Measurements from ENCODE around the gene CTXN2.

CTXN2 gene

DNA sequence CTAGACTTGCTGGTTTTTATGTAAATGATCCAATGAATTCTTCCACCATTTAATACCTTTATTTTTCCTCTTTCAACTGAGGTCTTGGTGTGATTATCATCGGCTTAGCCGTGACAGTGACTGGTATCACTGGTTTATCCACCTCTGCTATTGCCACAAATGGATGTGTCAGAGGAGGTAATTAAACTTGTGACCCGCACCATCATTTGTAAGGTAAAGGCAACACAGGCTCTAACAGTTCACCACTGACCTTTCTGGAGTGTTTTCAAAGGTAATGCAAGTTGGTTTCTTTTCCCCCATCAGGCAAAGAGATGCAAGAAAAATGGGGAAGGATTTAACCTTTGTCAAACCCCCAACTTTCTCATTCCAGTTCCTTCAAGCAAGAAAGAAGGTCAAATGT lies 34.3 kb downstream of the CTXN2 start:
- DNase-seq: no peak

DNA sequence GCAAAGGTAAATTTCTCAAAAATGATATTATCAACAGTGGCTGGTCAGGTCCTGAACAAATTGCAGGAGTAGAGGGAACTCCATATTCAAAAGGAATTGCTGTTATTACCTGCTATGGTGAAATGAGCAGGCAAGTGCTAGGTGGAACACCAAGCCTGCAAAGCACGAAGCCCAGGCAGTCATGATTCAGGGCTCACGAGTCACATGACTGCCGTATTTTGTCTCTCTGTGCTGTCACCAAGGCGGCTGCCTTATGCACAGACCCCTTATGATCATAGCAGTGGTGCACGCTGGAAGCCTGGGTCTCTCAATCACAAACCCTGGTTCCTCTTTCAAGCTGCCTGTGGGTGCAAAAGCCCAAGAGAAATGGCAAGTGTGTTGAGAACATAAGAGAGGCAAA lies 39.0 kb downstream of the CTXN2 start:
- DNase-seq: no peak

DNA sequence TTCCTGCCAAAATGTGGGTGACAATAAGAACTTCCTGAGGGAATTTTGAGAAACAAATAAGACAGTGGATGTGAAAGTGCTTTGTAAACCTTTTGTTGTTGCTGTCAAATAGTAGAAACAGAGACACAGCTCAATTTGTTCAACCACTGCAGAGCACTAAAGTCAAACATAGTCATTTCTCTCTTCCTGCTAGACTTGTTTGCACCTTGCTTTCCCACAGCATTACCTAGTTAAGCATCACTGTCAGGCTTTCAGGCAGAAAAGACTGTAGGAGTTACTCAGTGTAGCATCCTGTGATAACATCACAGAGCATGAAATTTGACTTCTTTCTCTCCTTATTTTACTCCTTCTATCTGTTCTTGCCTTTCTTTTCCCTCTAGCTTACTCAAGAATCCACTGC lies 41.8 kb downstream of the CTXN2 start:
- DNase-seq: no peak

DNA sequence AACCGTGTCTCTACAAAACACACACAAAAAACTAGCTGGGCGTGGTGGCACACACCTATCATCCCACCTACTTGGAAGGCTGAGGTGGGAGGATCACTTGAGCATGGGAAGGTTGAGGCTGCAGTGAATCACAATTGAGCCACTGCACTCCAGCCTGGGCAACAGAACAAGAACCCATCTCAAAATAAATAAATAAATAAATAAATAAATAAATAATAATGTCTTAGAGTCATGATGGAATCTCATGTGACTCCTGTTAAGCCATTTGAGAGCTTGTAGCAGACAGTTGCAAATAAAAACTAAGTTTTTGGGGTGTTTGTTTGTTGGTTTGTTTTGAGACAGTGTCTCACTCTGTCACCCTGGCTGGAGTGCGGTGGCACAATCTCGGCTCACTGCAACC lies 47.9 kb downstream of the CTXN2 start:
- DNase-seq: no peak

DNA sequence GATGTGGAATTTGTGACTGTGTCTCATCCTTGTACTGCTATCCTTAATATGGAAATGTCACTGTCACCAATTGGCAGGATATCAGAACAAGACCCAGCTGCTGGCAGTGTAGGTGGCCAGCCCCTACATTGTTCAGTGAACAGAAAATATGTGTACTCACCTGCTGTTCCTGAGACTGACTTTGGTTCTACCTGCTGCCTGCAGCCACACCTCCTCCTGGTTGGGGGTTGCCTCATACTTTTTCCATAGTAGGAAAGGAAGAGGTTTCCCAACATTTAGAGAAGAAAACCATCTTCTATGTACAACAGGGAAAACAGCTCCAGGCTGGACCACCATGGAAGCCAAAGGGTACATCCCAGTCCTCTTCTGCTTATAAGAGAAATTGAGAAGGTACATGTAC lies 50.5 kb downstream of the CTXN2 start:
- no peak for DNase-seq

DNA sequence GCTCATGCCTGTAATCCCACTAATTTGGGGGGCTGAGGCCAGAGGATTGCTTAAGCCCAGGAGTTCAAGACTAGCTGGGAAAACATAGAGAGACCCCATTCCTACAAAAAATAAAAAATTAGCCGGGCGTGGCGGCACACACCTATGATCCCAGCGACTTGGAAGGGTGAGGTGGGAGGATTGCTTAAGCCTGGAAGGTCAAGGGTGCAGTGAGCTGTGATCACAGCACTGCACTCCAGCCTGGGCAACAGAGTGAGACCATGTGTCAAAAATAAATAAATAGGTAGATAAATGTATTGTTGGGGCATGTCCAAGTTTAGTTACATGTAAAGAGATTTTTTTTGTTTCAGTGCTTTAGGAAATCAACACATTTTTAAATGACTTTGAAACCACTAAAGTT lies 51.1 kb downstream of the CTXN2 start:
- DNase-seq: no peak

DNA sequence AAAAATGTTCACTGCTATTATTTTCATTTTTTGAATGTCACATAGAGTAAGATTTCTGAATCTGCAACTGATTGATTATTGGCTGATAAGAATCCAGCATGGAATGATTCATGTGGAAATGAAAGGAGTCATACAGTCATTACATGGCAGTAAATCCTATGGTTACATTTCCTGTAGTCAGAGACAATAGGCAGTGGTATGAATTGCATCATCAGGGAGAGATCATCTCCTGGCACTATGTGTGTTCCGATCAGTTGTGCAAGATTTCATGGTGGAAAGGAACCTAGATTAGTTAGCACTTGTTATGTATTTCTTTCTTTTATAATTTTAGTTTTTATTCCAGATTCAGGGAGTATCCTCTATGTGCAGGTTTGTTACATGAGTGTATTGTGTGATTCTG lies 53.5 kb downstream of the CTXN2 start:
- DNase-seq: no peak

DNA sequence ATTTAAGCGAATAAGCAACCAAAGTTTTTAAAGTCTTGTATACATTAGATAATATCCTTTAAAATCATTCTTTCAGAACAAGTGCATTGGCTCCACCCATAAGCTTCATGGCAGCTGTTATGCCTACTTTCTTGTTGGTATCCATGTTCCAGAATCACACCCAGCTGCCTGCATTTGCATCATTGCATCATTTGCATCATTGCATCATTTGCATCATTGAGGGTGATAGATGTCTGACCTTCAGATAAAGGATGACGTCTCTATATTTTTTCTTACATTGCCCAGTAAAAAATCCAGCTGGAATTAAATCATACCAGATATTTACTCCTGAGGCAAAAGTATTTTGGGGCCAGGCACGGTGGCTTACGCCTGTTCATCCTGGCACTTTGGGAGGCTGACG lies 56.9 kb downstream of the CTXN2 start:
- no peak for DNase-seq

DNA sequence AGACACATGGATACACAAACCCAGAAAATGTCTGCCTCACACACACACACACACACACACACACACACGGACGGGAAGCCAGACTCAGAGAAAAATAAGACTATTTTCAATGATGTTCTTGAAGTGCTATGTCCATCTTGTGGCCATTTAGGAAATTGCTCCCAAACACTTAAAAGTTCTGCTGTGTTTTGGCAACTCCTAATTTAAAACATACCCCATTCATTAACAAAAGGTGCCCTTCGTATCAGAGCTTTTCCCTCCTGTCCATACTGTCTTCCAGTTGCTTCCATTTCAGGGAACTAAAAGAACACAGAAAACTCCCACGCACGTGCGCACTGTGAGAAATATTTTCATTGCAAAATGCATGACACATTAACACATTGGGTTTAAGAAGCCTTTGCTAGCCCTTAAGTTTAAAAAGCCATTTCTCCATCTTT lies 59.2 kb downstream of the CTXN2 start:
- DNase-seq: peak; percentile 70

DNA sequence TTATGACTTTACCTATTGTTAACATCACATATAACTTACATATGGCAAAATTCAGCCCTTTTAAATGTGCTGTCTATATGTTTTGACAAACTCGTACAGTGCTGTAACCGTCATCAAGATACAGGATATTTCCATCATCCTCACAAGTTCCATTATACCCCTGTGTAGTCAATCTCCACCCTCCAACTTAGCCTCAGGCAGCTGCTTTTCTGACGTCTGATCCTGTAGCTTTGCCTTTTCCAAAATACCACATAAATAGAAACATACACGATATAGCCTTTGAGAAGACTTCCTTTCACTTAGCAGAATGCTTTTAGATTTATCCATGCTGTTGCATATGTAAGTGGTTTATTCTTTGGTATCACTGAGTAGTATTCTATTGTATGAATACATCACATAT lies 61.7 kb downstream of the CTXN2 start:
- no peak for DNase-seq
